Gastrocnemius medialis (tissue), 4 donors: ENCODE measurements around the gene OR7C2. TPM values are rescaled to one million over a fixed set of nuclear protein-coding genes. Genes with fewer than 3 reads are reported as not detected.

Experiments
- ATAC-seq, 2 donors: fragments of 150-250 bp; one replicate each; pipeline ENCODE4 v1.9.1; 2016
- DNase-seq, 2 donors: peaks; one replicate each; pipeline ENCODE4 v3.0.0-alpha.2; 2019
- H3K27ac ChIP-seq, 4 donors: fragments of 200-600 bp; sonication (generic); 1 replicate in 1 of 4; 2 replicates in 3 of 4; pipeline ENCODE4 v1.5.1; 2016 to 2018; ENCODE audit warnings: mild to moderate bottlenecking in 2 of 4, moderate library complexity in 1 of 4
- H3K27me3 ChIP-seq, 3 donors: fragments of 200-600 bp; sonication (generic) in 2 of 3; 1 replicate in 1 of 3; 2 replicates in 2 of 3; pipeline versions ENCODE4 v1.5.1 to v1.6.0; 2016 to 2019; ENCODE audit warnings: mild to moderate bottlenecking in 1 of 3, moderate library complexity in 1 of 3
- H3K36me3 ChIP-seq, 2 donors: fragments of 200-600 bp; sonication (generic) in 1 of 2; one replicate each; pipeline ENCODE4 v1.5.1; 2017 to 2018
- H3K4me1 ChIP-seq, 2 donors: fragments of 200-600 bp; sonication (generic) in 1 of 2; one replicate each; pipeline ENCODE4 v1.5.1; 2016 to 2017; ENCODE audit warnings: mild to moderate bottlenecking in 2 of 2
- H3K4me3 ChIP-seq, 4 donors: fragments of 200-600 bp; sonication (generic) in 3 of 4; 1 replicate in 1 of 4; 2 replicates in 3 of 4; pipeline ENCODE4 v1.5.1; 2016 to 2019; ENCODE audit warnings: mild to moderate bottlenecking in 2 of 4
- H3K9me3 ChIP-seq, 3 donors: fragments of 200-600 bp; sonication (generic) in 2 of 3; 1 replicate in 1 of 3; 2 replicates in 2 of 3; pipeline ENCODE4 v1.5.1; 2016 to 2019
- POLR2A ChIP-seq, 2 donors: fragments of 450-650 bp; IDR thresholded peaks; one replicate each; pipeline ENCODE4 v1.6.1; 2017; ENCODE audit warnings: antibody characterized with exemption in 2 of 2, mild to moderate bottlenecking in 2 of 2, moderate library complexity in 2 of 2
- in situ Hi-C, 4 donors: fragments of 200-750 bp; cut with MboI; loops; one replicate each; pipeline versions ENCODE4 v1.15.0 to v1.8.0; 2017; ENCODE audit warnings: low sequenced_read_pairs in 4 of 4
- intact Hi-C: fragments of 100-400 bp; cut with DNase I; formaldehyde crosslinking; loops from one replicate; pipeline ENCODE4 v1.15.1; 2023; ENCODE audit warnings: low total_unique reads
- total RNA-seq, 4 donors: library from RNA; depleted of rRNA; stranded (reverse); fragments of >200 nt; gene quantifications; one replicate each; pipeline versions ENCODE4 v1.1.0 to v1.2.3, GENCODE V29; 2016
- TF ChIP-seq, protein P1 (sequence below), 5 experiments: fragments of 450-650 bp in 3 of 5; fragments of 200-600 bp in 2 of 5; sonication (generic) in 2 of 5; IDR thresholded peaks in 4 of 5; conservative IDR thresholded peaks in 1 of 5; 1 replicate in 4 of 5; 2 replicates in 1 of 5; pipeline ENCODE4 v1.5.1; 2016 to 2019; ENCODE audit warnings: antibody characterized with exemption in 5 of 5, mild to moderate bottlenecking in 3 of 5, moderate library complexity in 3 of 5

Gene OR7C2
- total RNA-seq, 4 donors from 2014 or later, result not detected

DNA sequence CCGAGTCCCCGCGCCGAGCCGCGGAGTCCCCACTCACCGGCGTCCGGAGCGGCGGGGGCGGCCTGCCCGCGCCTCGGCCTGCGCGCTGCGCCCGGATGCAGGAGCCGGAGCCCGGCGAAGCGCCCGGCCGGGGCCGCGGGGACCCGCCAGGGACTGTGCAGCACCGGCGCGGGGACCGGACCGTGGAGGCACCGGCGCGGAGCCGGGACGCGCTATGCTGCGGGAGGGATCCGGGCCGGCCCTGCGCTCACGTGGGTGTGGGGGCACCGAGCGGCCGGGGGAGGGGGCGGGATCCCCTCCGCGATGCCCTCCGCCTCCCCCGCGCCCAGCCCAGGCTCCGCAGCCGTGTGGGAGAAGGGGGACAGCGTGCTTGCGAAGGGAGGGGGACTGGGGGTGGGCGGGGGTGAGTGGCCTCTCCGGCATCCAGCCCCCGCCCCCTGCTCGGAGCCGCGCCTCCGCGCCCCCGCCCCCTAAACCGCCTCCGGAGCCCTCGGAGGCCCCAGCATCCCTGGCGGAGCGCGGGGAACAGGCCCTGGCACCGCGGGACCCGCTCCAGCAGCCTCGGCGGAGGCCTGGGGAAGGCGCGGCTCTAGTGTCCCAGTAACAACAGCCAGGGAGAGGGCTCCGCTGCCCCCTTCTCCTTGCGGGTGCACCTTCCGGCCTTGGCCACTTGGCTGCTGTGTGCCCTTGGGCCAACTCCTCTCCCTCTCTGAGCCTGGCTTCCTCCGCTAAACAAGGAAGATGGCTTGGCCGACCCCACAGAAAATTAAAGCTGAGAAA lies 38.4 kb downstream of the OR7C2 start, which contains the start of gene SLC1A6:
SLC1A6 (minus strand) TSS at position 389 of the 780 bp plus-strand sequence. CDS start 6,954 bp downstream, outside the sequence.
- Histone ChIP-seq H3K27ac (no peak within 1 kb of the TSS), H3K36me3 (no peaks in the 10 kb centered on the region), H3K9me3 (no peaks in the 10 kb centered on the region), H3K27me3 (peaks cover 17 to 30% (median 22%) of the 10 kb centered on the region in 3 donors), H3K4me1 (no peaks in the 10 kb centered on the region), H3K4me3 (no peak within 1 kb of the TSS)
- DNase-seq, result no peak
- intact Hi-C loops, result no loop called here
- TF ChIP-seq POLR2A (IDR thresholded peaks at IDR 0.05), result no peak
- TF ChIP-seq, protein P1, sequence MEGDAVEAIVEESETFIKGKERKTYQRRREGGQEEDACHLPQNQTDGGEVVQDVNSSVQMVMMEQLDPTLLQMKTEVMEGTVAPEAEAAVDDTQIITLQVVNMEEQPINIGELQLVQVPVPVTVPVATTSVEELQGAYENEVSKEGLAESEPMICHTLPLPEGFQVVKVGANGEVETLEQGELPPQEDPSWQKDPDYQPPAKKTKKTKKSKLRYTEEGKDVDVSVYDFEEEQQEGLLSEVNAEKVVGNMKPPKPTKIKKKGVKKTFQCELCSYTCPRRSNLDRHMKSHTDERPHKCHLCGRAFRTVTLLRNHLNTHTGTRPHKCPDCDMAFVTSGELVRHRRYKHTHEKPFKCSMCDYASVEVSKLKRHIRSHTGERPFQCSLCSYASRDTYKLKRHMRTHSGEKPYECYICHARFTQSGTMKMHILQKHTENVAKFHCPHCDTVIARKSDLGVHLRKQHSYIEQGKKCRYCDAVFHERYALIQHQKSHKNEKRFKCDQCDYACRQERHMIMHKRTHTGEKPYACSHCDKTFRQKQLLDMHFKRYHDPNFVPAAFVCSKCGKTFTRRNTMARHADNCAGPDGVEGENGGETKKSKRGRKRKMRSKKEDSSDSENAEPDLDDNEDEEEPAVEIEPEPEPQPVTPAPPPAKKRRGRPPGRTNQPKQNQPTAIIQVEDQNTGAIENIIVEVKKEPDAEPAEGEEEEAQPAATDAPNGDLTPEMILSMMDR (IDR thresholded peaks at IDR 0.05 in 4 of 5, conservative IDR thresholded peaks at IDR 0.05 in 1 of 5), result no peak
- in situ Hi-C loops, result no loop called here
- no peak for ATAC-seq

GRCh38 chr19:14985133-14985532 lies 43.8 kb downstream of the OR7C2 start:
- no peaks in the 10 kb centered on the region for H3K9me3 ChIP-seq
- H3K27me3 ChIP-seq, result peaks cover 2 to 8% (median 3%) of the 10 kb centered on the region in 3 donors
- no peak for DNase-seq
- H3K27ac ChIP-seq, result no peak overlapping the region
- no peak for ATAC-seq
- no peaks in the 10 kb centered on the region for H3K36me3 ChIP-seq
- intact Hi-C loops (no loop called here), in situ Hi-C loops (no loop called here)
- TF ChIP-seq POLR2A (IDR thresholded peaks at IDR 0.05), result no peak
- TF ChIP-seq, protein P1 (IDR thresholded peaks at IDR 0.05 in 4 of 5, conservative IDR thresholded peaks at IDR 0.05 in 1 of 5), result no peak
- no peaks in the 10 kb centered on the region for H3K4me1 ChIP-seq
- no peak overlapping the region for H3K4me3 ChIP-seq

Other genes starting within 250 kb of the OR7C2 start
- gene ADGRE2, start 162.9 kb upstream of the OR7C2 start, total RNA-seq, result under 1 TPM; 0.05 to 0.40 (median 0.23) TPM
- not detected for gene OR7A5, start 106.3 kb upstream of the OR7C2 start, total RNA-seq
- gene OR7C1, start 106.3 kb upstream of the OR7C2 start, total RNA-seq, result under 1 TPM; 0.02 to 0.05 (median 0.04) TPM
- gene OR7A10, start 92.6 kb upstream of the OR7C2 start, total RNA-seq, result not detected
- not detected for gene OR7A17, start 55.4 kb upstream of the OR7C2 start, total RNA-seq
- gene SLC1A6, start 38.4 kb downstream of the OR7C2 start, total RNA-seq, result not detected
- gene CASP14, start 108.0 kb downstream of the OR7C2 start, total RNA-seq, result not detected
- not detected for gene OR1I1, start 140.7 kb downstream of the OR7C2 start, total RNA-seq
- gene SYDE1, start 165.9 kb downstream of the OR7C2 start, total RNA-seq, result 1 to 10 TPM; 3.2 to 6.3 (median 5.2) TPM